Thyroid gland (tissue), 4 donors: ENCODE data around the gene DNAH10. TPM values are rescaled to one million over a fixed set of nuclear protein-coding genes. Genes with fewer than 3 reads are reported as not detected.
A peak's percentile ranks its signal among the peaks of the same experiment; 100 is the strongest.

Experiments
- DNase-seq, 2 donors: peaks; one replicate each; pipeline ENCODE4 v3.0.0-alpha.2; 2019
- H3K27ac ChIP-seq, 3 donors: fragments of 200-600 bp; sonication (generic); 1 replicate in 2 of 3; 2 replicates in 1 of 3; pipeline ENCODE4 v1.5.1; 2016 to 2019; ENCODE audit warnings: mild to moderate bottlenecking in 1 of 3, moderate library complexity in 1 of 3
- H3K27me3 ChIP-seq: fragments of 200-600 bp; sonication (generic); one replicate; pipeline ENCODE4 v1.5.1; 2019
- H3K36me3 ChIP-seq, 2 donors: fragments of 200-600 bp; sonication (generic); one replicate each; pipeline ENCODE4 v1.5.1; 2016 to 2019
- H3K4me1 ChIP-seq, 2 donors: fragments of 200-600 bp; sonication (generic); one replicate each; pipeline ENCODE4 v1.5.1; 2017 to 2019
- H3K4me3 ChIP-seq, 3 donors: fragments of 200-600 bp; sonication (generic); replicated peaks in 1 of 3; 1 replicate in 2 of 3; 2 replicates in 1 of 3; pipeline ENCODE4 v1.5.1; 2016; ENCODE audit warnings: mild to moderate bottlenecking in 1 of 3
- H3K9me3 ChIP-seq: fragments of 200-600 bp; sonication (generic); one replicate; pipeline ENCODE4 v1.5.1; 2017
- POLR2A ChIP-seq, 2 donors: fragments of 450-650 bp; IDR thresholded peaks; one replicate each; pipeline ENCODE4 v1.6.1; 2017; ENCODE audit warnings: antibody characterized with exemption in 2 of 2, mild to moderate bottlenecking in 2 of 2, moderate library complexity in 1 of 2
- WGBS, 2 donors: methylation state at CpG; one replicate each; pipeline ENCODE4 v1.1.5; 2017; 5-methylcytosine and 5-hydroxymethylcytosine counted together
- intact Hi-C: fragments of 100-400 bp; cut with DNase I; formaldehyde crosslinking; loops from one replicate; pipeline ENCODE4 v1.15.1; 2023
- total RNA-seq, 4 donors: library from RNA; depleted of rRNA; stranded (reverse); fragments of >200 nt; gene quantifications; one replicate each; pipeline ENCODE4 v1.2.3, GENCODE V29; 2016
- TF ChIP-seq, protein P1 (sequence below), 6 experiments: fragments of 200-600 bp in 3 of 6; fragments of 450-650 bp in 3 of 6; sonication (generic) in 3 of 6; IDR thresholded peaks; one replicate each; pipeline ENCODE4 v1.5.1; 2016 to 2019; ENCODE audit warnings: antibody characterized with exemption in 6 of 6, mild to moderate bottlenecking in 2 of 6, inconsistent platforms in 1 of 6, moderate library complexity in 1 of 6

Gene DNAH10
- total RNA-seq, 4 donors from 2014 or later: 0.10 to 0.33 (median 0.27) TPM; not detected in 1

DNA sequence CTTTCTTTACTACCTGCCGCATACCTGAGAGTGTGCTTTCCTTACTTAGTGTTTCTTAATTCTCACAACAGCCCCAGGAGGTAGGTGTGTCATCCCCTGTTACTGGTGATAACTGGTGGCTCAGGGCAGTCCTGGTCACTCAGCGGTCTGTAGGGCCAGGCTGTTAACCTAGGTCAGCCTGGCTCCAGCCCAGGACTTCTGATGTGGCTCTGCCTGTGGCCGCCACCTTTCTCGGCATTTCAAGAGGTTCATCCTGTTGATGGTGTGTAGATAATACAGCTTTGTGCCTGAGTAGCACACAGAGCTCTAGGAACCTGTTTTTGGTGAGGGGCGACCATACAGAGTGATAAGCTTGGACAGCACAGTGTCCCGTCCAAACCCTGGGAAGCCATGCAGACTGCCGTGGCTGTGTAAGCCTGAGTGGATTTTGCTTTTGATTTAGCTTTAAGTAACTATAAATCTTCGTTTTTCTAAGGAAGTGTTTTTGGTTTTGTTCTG lies 11.9 kb upstream of the DNAH10 start:
- no peak for DNase-seq
- intact Hi-C loops: no loop called here
- no peak overlapping the region for H3K27ac ChIP-seq
- H3K27me3 ChIP-seq: no peaks in the 10 kb centered on the region
- TF ChIP-seq, protein P1, sequence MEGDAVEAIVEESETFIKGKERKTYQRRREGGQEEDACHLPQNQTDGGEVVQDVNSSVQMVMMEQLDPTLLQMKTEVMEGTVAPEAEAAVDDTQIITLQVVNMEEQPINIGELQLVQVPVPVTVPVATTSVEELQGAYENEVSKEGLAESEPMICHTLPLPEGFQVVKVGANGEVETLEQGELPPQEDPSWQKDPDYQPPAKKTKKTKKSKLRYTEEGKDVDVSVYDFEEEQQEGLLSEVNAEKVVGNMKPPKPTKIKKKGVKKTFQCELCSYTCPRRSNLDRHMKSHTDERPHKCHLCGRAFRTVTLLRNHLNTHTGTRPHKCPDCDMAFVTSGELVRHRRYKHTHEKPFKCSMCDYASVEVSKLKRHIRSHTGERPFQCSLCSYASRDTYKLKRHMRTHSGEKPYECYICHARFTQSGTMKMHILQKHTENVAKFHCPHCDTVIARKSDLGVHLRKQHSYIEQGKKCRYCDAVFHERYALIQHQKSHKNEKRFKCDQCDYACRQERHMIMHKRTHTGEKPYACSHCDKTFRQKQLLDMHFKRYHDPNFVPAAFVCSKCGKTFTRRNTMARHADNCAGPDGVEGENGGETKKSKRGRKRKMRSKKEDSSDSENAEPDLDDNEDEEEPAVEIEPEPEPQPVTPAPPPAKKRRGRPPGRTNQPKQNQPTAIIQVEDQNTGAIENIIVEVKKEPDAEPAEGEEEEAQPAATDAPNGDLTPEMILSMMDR (IDR thresholded peaks at IDR 0.05): no peak
- TF ChIP-seq POLR2A (IDR thresholded peaks at IDR 0.05): no peak
- no peak overlapping the region for H3K4me3 ChIP-seq
- peaks cover 26 to 50% of the 10 kb centered on the region in 2 donors for H3K36me3 ChIP-seq
- 90 to 93% methylated on average over 8 of the region's 8 CpGs for WGBS, 2 donors
- H3K4me1 ChIP-seq: no peaks in the 10 kb centered on the region
- no peaks in the 10 kb centered on the region for H3K9me3 ChIP-seq

DNA sequence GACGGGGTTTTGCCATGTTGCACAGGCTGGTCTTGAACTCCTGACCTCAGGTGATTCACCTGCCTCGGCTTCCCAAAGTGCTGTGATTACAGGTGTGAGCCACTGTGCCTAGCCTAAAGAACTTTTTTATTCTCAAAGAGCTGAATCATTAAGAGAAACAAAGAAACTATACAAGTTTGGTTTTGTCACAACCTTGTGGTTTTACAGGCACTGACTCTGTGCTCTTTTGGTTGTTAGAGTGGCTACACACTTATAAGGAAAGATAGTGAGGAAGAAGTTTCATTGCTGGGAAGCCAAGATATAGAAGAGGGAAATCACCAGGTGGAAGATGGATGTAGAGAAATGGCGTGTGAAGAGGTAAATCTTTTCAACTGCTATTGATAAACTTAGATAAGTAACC lies 10.1 kb upstream of the DNAH10 start:
- Histone ChIP-seq H3K4me1 (no peaks in the 10 kb centered on the region), H3K4me3 (no peak overlapping the region), H3K27ac (no peak overlapping the region), H3K9me3 (no peaks in the 10 kb centered on the region), H3K36me3 (peaks cover 26 to 50% of the 10 kb centered on the region in 2 donors), H3K27me3 (no peaks in the 10 kb centered on the region)
- TF ChIP-seq, protein P1 (IDR thresholded peaks at IDR 0.05): no peak
- no peak for DNase-seq
- WGBS, 2 donors: 94 to 95% methylated on average over 3 of the region's 3 CpGs
- intact Hi-C loops: no loop called here

DNA sequence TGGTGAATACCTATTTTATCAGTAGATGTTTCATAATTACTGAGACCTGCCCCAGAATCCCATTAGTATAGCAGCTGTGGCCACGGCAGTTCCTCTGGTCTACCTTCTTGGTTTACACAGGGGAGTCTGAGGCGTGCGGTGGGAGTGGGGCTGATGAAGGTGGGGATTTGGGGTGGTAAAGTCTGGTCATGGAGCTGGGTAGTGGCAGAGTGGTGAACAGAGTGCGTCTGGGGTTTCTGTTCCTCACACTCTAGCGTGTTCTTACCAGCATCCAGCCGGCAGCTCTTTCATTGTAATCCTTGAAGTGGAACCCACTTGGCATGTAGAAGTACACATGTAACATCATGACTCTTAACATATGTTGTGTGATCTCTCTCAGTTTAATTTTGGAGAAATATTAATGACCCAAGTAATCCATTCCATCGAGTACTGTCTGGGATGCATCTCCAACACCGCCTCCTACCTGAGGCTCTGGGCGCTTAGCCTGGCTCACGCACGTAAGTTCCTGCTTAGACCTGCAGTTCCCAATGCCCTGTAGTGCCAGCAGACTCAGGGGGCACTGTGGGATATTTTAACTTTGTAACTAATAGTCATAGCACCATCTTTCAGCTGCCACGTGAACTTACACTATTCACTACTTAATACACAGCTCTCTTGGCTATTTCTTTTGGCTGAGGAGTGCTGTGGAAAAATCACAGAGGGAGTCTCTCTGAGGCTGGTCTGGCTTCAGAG lies 7.9 kb upstream of the DNAH10 start:
- Histone ChIP-seq H3K27me3 (no peaks in the 10 kb centered on the region), H3K9me3 (no peaks in the 10 kb centered on the region), H3K4me1 (no peaks in the 10 kb centered on the region), H3K27ac (no peak overlapping the region), H3K36me3 (peaks cover 18 to 44% of the 10 kb centered on the region in 2 donors), H3K4me3 (no peak overlapping the region)
- intact Hi-C loops: no loop called here
- no peak for DNase-seq
- TF ChIP-seq POLR2A (IDR thresholded peaks at IDR 0.05): no peak
- TF ChIP-seq, protein P1 (IDR thresholded peaks at IDR 0.05): no peak
- 95 to 96% methylated on average over 12 of the region's 12 CpGs for WGBS, 2 donors

DNA sequence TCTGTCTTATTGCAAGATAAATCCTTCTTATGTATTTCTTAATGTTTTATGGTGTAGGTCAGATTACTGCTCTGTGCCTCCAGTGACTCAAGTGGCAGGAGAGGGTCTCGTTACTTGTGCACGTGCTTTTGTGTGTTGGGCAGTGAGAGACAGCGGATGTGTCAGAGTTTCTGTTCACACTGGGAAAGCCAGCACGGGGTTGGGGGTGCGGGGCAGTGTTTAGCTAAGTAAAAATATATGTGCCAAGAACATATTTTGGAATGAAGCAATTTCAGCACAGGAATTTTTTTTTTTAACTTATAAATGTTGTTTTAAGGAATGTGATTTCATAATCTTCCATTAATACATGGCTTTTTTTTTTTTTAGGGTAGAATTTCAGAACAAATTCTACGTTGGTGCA lies 4.5 kb upstream of the DNAH10 start:
- Histone ChIP-seq H3K9me3 (no peaks in the 10 kb centered on the region), H3K27me3 (no peaks in the 10 kb centered on the region), H3K27ac (no peak overlapping the region), H3K4me1 (peaks cover 4 to 12% of the 10 kb centered on the region in 2 donors), H3K36me3 (peaks cover 13 to 17% of the 10 kb centered on the region in 2 donors), H3K4me3 (no peak overlapping the region)
- intact Hi-C loops: no loop called here
- TF ChIP-seq POLR2A (IDR thresholded peaks at IDR 0.05): no peak
- TF ChIP-seq, protein P1 (IDR thresholded peaks at IDR 0.05): no peak
- 83 to 92% methylated on average over 6 of the region's 6 CpGs for WGBS, 2 donors
- peak in 1 of 2 donors; percentile 8 for DNase-seq

DNA sequence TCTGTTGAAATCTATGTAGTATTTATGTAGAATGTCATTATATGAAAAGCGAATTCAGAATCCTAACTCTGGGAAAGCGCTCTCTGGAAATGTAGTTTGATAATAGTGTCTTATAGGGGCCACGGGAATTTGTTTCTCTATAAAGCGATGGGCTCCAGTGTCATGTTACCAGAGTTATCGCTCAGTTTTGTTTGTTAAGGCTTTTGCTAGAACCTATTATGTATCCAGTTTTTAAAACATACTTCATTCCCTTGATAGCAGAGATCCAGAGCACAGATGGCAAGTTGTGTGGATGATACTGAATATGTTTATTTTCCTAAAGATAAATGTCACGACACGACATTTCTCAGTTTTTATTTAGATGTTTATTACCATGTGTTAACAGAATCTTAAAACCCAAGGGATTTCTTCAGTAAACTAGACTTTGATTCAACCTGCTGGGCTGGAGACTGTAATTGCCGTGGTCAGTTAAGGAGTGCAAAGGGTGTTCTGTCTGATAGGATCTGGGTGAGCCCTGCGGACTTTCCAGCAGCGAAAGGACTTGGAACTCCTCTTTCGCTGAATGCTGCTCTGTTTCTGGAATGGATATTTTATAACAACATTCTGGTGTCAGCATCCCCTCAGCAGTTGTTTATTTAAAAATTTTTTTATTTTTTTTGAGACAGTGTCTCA lies 1.7 kb upstream of the DNAH10 start:
- Histone ChIP-seq H3K9me3 (no peaks in the 10 kb centered on the region), H3K4me1 (peaks cover 8 to 18% of the 10 kb centered on the region in 2 donors), H3K4me3 (no peak overlapping the region), H3K27ac (no peak overlapping the region), H3K27me3 (no peaks in the 10 kb centered on the region), H3K36me3 (no peaks in the 10 kb centered on the region)
- TF ChIP-seq, protein P1 (IDR thresholded peaks at IDR 0.05): no peak
- no peak for TF ChIP-seq POLR2A (IDR thresholded peaks at IDR 0.05)
- 98% methylated on average over 11 of the region's 11 CpGs for WGBS, 2 donors
- DNase-seq: no peak
- intact Hi-C loops: no loop called here
